GM19043 (cell line): ENCODE measurements around the gene RETREG1.
"Not testable (repeated sequence)": the region's sequence is repeated elsewhere in the genome, so short reads cannot be mapped to it uniquely, and the experiment has no call there.

ENCODE experiments used
- ATAC-seq: cut with Tn5 transposase; IDR thresholded peaks from one replicate; pipeline ENCODE4 v1.9.1; 2021; ENCODE audit warnings: low read depth; ENCODE audit not compliant: unreplicated experiment

RETREG1 gene

DNA sequence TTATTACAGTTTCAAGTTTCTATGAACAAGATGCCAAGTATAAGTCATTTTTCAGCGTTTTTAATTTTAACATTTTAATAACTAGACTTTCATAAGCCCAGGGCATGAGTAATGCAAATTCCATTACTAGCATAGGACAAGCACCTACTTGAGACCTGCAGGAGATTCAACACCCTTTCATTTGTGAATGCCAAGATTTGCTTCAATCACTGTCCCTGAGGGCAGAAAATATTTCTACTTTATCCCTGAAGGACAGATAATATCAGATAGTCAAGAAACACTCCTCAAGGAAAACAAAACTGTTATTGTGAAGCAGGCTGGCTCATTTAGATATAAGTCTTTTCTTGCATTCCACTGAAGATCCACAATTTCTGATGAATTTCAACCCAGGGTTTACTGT lies 123.5 kb downstream of the RETREG1 start:
- no peak for ATAC-seq

DNA sequence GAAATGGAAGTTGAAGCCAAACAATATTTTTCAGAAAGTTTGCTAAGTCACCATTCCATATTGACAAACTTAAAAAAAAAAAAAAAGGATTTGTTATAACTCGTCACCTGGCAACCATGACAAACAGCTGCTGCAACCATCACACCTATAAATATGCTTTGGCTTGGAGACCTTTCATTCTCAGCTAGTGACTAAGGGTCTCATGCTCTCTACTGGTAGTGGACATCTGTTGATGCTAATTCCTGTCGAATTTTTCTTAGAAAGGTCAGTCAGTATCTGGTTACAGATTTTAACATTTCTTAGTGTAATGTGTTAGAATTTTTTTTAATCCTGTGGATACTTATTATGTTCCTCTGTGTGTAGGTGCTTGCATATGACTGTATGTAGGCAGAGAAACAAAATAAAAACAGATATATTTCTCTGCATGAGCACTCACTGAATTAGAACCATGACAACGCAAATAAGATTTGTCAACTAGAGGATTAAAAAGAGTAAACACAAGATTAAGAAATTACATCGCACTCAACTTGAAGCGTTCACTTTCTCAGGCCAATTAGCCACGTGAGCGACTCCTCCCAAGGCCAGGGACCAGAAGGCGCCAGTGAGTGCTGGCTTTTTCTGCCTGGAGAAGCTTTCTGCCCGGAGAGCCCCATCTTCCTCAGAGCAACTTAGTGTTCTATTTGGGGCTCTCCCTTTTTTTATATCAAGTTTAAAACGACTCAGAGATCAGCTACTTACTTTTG lies 124.2 kb downstream of the RETREG1 start:
- no peak for ATAC-seq

DNA sequence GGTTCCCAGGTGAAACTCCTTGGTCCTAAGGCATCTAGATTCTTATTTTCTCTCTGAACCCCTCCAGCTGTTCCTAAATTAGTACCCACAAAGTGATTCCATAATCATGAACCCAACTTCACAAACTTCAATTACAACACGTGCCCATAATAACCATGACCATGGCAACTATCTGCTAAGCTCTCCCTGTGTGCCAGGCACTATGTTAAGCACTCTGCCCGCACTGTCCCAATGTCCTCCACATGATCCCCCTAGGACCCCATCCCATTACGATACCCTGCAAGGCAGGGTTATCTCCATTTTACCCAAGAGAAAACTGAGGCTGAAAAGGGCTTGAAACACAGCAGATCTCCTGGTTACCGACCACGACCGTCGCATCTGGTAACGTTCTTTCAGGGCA lies 125.9 kb downstream of the RETREG1 start:
- ATAC-seq: no peak

DNA sequence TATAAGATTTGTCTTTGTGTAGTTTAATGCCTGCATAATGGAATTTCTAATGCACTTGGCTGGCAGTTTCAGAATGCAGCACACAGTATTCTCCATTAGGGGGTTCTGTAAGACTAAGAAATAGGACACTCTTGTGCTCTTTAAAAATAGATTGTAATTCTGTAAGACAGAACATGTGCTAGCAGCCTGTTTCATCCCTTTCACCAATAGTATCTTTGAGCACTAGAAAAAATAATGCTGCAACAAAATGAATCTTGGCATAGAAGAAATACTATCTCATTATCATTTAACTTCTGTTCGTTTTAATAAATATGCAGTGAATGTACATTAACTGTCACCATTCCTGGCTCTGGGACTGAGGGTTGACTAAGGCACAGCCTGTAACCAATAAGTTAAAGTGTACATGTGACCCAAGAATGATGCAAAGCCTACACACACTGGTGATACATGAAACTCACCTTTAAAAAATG lies 127.4 kb downstream of the RETREG1 start:
- ATAC-seq: no peak

DNA sequence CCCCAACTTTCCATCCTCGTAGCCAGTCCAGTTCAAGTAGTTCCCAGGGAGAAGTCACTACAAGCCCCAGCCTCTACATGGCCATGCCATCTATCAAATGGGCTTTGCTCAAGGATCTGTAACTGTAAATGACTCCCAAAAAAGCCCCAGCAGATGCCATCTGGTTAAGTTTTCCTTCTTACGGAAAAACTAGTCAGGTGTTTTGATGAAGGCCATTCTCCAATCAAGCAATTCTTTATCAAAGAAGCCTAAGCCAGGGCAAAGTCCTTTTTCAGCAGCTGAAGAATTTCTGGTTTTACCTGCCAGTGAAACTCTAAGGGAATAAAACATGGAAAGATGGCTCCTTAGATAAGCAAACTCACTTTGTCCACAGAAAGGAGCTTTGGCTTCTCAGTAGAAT lies 129.3 kb downstream of the RETREG1 start:
- no peak for ATAC-seq

DNA sequence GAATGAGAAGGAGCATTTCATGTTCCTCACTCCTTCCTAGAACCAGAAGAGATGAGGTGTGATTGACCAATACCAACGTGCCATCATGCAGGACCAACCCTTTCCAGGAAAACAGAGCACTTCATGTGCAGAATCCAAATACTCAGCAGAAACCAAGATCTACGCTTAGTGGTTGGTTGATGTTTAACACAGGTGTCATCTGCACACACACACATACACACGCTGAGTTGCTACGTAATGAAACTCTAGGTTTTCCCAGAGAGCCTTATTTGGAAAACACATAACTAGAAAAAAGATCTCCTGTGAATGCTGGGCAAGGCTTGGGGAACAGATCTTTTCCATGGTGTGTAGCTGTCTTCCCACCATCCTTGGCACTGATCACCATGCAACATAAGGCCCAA lies 130.1 kb downstream of the RETREG1 start:
- ATAC-seq: no peak

DNA sequence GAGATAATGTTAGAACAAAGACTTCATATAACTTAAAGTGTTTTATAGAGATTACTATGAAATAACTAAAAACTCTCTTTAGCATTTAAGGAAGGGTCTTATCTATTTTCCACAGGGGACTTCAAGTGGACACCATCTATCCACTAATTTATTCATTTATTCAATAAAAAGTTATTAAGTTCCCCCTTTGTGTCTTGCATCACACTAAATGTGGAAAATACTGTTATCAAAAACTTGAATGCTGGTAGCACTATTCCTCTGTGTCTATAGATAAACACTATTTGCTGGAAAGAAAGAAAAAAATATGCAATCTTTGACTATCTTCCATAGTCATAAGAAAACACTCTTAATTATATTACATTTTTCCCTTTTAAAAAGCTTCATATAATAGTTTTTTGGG lies 131.1 kb downstream of the RETREG1 start:
- ATAC-seq: no peak

DNA sequence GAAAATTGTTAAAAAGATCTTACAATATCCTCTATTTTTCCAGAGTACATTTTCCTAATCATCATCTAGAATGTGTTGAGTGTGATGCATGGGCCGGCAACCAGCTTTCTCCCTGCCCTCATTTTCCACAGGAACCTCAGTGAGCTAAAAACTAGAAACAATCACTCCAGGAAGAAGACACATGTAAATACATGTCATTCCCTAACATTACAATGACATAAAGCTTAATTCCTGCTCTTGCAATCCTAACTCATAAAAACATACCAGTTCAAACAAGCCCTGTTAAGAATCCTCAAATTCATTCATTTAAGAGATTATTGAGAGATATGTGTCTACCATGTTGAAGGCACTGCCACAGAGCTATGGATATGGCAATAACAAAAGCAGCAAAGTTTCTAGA lies 132.7 kb downstream of the RETREG1 start:
- no peak for ATAC-seq

DNA sequence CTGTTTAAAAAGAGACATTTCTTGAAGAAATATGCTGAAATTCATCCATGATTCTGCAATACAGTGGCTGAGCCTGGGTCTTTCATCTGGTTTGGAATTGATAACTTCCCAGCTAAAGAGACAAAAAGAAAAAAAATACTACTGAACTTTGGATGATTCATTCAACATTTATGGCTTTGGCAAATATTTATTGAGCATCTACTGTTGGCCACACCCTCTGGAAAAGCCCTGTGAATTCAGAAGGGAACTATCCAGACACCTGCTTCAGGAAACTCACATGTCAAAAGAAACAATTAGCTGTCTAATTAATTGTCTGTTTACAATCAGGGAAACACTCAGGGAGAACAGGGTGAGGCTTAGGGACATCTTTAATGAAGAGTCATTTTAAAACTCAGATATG lies 133.4 kb downstream of the RETREG1 start:
- ATAC-seq: no peak

DNA sequence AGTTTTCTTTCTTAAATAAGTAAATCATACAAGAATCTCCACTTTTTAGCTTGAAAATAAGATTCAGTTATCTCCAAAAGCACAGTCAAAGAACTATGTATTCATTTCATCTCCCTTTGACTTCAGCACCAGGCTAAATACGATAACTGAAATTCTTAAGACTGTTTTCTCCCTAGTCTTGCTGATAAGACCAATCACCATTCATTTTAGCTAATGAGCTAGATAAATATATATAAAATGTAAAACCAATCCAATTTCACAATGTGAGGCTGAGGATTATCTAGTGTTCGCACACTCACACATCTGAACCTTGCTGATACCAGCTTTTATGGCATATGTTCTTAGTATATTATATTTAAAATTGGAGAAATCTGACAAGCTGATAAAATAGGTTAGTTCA lies 133.9 kb downstream of the RETREG1 start:
- ATAC-seq: no peak

DNA sequence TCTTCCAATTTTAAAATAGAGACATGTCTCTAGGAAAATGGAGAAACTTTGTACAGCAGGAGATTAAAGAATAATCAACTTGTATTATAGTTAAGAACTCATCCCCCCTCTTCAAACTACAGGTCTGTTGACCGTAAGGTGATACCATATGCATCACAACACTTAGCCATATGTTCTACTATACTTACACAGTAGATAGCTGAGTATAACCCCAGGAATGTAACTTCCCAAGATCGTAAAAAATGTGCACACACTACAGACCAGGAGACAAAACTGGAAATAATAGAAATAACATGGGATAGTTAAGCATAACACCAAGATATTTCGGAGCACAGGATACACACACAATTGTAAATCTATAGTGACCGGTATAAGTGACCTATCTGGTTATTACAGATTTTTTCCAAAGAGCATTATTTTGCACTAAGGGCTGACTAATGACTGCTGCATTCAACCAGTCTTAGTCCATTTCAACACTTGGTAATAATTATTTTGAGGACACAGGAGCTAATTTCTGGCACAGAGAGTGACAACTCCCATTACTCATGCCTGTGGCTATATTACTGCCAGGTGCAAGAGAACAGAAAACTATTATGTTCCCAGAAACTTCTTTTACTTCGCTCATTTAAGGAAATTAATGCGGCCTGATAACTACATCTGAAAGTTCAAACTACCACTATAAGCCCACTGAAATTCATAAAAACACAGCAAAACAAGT lies 135.8 kb downstream of the RETREG1 start:
- no peak for ATAC-seq

DNA sequence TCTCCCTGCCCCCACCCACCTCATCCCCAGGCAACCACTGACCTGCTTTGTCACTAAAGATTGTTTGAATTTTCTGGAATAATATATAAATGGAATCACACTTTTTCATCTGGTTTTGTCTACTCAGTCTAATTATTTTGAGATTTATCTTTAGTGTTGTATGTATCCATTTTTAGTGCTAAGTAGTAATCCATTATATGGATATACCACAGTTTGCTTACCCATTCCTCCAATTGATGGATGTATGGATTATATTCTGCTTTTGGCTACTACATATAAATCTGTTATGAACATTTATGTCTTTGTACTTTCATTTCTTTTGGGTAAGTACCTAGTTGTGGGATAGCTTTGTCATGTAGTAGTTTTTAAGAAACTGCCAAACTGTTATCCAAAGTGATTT lies 136.7 kb downstream of the RETREG1 start:
- no peak for ATAC-seq

DNA sequence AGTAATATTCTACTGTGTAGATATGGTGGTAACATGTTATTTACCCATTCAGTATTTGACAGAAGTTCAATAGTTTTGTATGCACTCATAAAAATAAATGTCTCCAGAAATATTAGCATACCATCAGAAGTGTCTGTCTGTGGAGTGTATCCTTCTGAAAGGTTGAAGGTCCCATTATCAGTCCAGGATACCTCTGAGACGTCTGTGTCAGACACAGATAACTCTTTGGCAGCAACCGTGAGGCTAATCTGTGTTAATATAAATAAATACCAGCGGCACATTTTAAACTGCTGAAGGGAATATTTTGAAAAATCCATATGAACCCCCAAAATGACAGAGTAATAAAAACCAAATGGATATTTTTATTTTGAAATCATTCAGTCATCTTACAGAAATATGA lies 139.3 kb downstream of the RETREG1 start:
- ATAC-seq: no peak

DNA sequence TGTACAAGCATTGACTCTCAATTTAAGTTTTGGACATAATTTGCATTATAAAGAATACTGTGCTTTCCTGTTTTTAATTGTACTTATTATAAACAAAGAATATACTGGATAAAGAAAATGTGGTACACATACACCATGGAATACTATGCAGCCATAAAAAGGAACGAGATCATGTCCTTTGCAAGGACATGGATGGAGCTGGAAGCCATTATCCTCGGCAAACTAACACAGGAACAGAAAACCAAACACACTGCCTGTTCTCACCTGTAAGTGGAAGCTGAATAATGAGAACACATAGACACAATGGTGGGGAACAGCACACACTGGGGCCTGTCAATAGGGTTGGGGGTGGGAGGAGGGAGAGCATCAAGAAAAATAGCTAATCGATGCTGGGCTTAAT lies 140.4 kb downstream of the RETREG1 start:
- ATAC-seq: not testable (repeated sequence)

DNA sequence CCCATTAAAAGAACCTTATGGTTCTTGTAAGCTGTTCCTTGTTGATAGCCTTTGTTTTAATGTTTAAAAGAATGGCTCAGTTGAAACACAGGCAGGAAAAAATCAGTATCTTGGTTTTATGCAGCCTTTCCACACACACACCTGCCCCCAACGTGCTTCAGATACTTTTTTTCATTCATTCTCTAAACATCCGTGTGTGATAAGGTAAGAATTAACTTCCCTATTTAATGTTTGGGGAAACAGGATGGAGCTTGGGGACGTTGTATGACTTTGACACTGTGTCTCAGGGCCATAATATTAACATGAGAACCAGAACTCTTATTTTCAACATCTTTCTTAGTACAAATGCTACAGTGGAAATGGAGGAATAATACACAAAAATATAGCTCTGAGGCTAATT lies 145.4 kb downstream of the RETREG1 start:
- no peak for ATAC-seq

DNA sequence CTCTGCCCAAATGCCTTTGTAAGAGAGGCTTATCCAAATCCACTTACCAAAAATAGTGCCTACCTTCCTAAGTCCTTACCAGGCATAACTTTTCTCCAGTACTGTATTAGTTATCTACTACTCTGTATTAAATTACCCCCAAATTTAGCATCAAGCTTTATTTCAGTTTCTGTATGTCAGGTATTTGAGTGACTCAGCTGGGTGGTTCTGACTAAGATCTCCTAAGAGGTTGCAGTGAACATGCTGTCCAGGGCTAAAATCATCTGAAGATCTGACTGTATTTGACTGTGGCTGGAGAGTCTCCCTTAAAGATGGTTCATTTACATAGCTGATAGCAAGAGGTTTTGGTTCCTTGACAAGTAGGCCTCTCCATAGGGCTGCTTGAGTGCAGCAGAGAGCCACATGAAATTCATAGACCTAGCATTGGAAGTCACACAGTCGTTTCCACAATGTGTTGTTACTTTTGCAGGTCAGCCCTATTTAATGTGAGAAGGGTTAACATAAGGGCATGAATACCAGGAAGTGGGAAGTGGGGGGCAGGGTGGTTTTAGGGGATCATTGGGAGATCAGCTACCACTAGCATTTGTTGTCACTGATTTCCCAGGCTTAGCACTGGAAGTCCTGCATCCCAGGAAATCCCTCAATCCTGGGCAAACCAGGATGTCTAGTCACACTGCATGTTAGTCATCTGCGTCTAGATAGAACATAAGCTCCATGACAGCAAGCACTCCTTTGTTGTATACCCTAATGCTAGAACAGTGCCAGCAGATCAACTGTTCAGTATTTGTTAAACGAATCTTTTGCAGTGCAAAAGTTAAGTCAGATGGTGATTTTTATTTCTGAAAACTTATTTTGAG lies 149.2 kb downstream of the RETREG1 start:
- ATAC-seq: peak; percentile 54

DNA sequence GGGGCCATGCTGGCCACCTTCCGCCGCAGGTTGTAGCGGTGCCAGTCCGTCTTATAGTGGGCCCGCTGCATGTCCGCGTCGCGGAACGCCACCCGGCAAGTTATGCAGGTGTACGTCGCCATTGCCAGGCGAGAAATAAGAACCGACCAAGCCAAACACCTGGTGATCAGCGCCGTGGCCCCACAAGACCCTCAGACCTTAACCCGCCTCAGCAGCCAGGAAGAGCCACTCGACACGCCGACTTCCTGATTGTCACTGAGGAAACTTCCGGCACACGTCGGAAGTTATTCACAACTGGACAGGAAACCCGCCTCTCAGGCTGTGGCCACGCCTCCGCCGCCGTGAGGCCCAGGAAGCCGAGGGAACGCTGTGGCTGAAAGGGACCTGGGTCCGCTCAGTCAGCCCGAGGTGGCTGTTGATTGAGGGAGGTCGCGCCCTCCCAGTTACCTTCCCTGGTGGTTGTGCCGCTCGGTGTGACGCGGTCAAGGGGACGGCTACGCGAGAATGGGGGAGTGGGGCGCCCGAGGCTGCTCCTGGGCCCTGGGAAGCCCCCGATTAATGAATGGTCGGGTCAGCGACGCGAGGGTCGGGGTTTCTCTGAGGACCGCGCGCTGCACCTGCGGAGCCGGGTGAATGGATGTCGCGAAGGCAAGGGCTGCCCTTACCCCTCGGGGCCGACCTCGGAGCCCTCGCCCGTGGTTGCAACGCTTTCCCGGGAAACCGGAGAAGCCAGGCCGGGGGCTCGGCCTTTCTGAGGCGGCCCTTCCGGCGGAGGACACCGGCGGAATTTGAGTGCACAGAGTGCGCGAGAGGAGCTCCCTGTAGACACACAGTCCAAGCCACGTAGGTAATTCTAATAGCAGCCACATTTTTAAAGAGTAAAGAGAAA lies 151.0 kb downstream of the RETREG1 start, which contains the start of gene ZNF622:
Gene ZNF622, minus strand, starts transcription at position 257 of the 889 bp plus-strand sequence. Its CDS starts 135 bp downstream, at position 122.
- peak; percentile 83 for ATAC-seq

DNA sequence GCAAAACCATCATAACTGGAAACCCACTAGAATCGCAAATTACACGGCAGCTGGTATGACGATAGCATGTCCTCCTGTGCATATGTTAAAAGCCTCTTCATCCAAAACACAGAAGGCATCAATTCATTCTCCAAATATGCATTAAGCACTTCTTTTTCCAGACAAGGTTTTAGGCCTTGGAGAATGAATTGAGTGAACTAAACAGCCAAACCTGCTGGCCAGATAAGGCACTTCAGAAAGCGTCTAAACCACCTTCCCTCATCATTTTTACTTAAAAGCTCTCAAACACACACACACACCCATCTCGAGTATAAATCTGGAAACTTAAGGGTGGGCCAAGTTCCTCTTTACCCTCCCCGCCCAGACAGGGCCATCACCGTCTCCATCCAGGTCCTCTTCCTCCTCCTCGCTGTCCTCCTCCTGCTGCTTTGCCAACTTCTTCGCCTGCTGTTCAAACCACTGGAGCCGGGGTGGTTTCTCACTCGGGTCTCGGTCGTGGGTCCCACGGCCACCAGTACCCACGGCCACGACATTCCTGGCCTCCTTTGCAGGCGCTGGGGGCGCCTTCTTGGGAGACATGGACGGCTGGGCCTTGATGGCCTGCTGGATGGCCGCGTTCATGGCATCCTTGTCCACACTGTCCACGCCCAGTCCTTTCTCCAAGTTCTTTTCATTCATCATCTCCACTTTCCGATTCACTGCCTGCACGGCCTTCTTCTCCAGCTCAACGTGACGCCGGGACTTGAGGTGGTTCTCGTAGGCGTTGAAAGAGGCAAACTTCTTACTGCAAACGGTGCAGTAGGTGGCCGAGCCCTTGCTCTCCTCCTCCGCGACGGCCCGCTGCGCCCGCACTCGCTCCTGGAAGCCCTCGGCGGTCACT lies 151.9 kb downstream of the RETREG1 start:
- no peak for ATAC-seq

DNA sequence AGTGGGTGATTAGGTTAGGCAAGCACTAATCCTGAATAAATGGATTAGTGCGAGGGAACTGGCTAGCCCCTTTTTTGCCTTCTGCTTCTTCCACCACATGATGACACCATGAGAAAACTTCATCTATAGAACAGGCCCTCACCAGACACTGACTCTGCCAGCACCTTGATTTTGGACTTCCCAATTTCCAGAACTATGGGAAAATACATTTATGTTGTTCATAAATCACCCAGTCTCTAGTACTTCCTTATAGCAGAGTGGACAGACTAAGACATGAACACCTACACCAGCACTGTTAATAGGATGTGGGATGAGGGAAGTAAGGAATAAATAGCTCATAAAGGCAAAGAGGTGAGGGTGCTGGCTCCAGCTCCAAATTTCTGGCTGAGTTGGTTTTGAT lies 152.6 kb downstream of the RETREG1 start:
- ATAC-seq: no peak
